Neuronal stem cell (in vitro differentiated cells): Measurements from ENCODE around the gene ZFR2.

Experiments used
- DNase-seq: peaks from one replicate; pipeline ENCODE4 v3.0.0-alpha.2; 2013; ENCODE audit warnings: low spot score
- H2AFZ ChIP-seq: one replicate; pipeline ENCODE4 v1.6.1; 2013; ENCODE audit warnings: mild to moderate bottlenecking, low read length, inconsistent platforms
- H2AK5ac ChIP-seq: 2 replicates; pipeline ENCODE4 v1.6.1; 2013; ENCODE audit warnings: low read depth, mild to moderate bottlenecking, inconsistent platforms, low read length, moderate library complexity, mixed read lengths
- H2BK120ac ChIP-seq: 2 replicates; pipeline ENCODE4 v1.6.1; 2013; ENCODE audit warnings: low read depth, mild to moderate bottlenecking, inconsistent platforms, low read length, moderate library complexity, mixed read lengths
- H2BK12ac ChIP-seq: one replicate; pipeline ENCODE4 v1.6.1; 2013; ENCODE audit warnings: low read length, inconsistent platforms
- H2BK15ac ChIP-seq: 2 replicates; pipeline ENCODE4 v1.6.1; 2013; ENCODE audit warnings: mild to moderate bottlenecking, low read length, inconsistent platforms, mixed read lengths
- H2BK5ac ChIP-seq: one replicate; pipeline ENCODE4 v1.6.1; 2013; ENCODE audit warnings: inconsistent platforms, mild to moderate bottlenecking, low read length, moderate library complexity
- H3K14ac ChIP-seq: one replicate; pipeline ENCODE4 v1.6.1; 2013; ENCODE audit warnings: low read length, inconsistent platforms
- H3K18ac ChIP-seq: 2 replicates; pipeline ENCODE4 v1.6.1; 2013; ENCODE audit warnings: low read length, inconsistent platforms
- H3K23ac ChIP-seq: 2 replicates; pipeline ENCODE4 v1.6.1; 2013; ENCODE audit warnings: low read depth, mild to moderate bottlenecking, mixed read lengths, low read length, inconsistent platforms; ENCODE audit not compliant: poor library complexity
- H3K27ac ChIP-seq: replicated peaks from 3 replicates; pipeline ENCODE4 v1.5.1; 2013; ENCODE audit warnings: low read length, inconsistent platforms
- H3K27me3 ChIP-seq, 3 experiments: 2 replicates each; pipeline ENCODE4 v1.6.1; 2013; ENCODE audit warnings: low read length in 3 of 3, mild to moderate bottlenecking in 2 of 3, inconsistent platforms in 1 of 3, low read depth in 1 of 3, mixed read lengths in 1 of 3, moderate library complexity in 1 of 3; ENCODE audit not compliant: control insufficient read depth in 3 of 3, insufficient read depth in 3 of 3
- H3K36me3 ChIP-seq, 2 donors: replicated peaks in 1 of 2; 2 replicates each; pipeline ENCODE4 v1.6.1; 2013; ENCODE audit warnings: low read length in 2 of 2; ENCODE audit not compliant: control insufficient read depth in 2 of 2, insufficient read depth in 2 of 2
- H3K4ac ChIP-seq: 2 replicates; pipeline ENCODE4 v1.6.1; 2013; ENCODE audit warnings: inconsistent platforms, mild to moderate bottlenecking, low read length, moderate library complexity
- H3K4me1 ChIP-seq, 2 donors: 1 replicate in 1 of 2; 2 replicates in 1 of 2; pipeline ENCODE4 v1.6.1; 2013; ENCODE audit warnings: low read length in 2 of 2, low read depth in 1 of 2; ENCODE audit not compliant: control insufficient read depth in 2 of 2, insufficient read depth in 1 of 2
- H3K4me2 ChIP-seq: one replicate; pipeline ENCODE4 v1.6.1; 2013; ENCODE audit warnings: mild to moderate bottlenecking, low read length, inconsistent platforms; ENCODE audit not compliant: insufficient read depth, poor library complexity, severe bottlenecking
- H3K4me3 ChIP-seq, 2 donors: 2 replicates each; pipeline ENCODE4 v1.5.1; 2013; ENCODE audit warnings: low read length in 2 of 2, mild to moderate bottlenecking in 2 of 2, inconsistent platforms in 1 of 2, moderate library complexity in 1 of 2
- H3K79me1 ChIP-seq: one replicate; pipeline ENCODE4 v1.6.1; 2013; ENCODE audit warnings: low read depth, mild to moderate bottlenecking, inconsistent platforms, low read length, moderate library complexity
- H3K9ac ChIP-seq: one replicate; pipeline ENCODE4 v1.6.1; 2013; ENCODE audit warnings: mild to moderate bottlenecking, low read depth, low read length, inconsistent platforms; ENCODE audit not compliant: poor library complexity
- H3K9me3 ChIP-seq, 2 donors: replicated peaks in 1 of 2; 2 replicates each; pipeline versions ENCODE3 to v1.6.1; 2013; ENCODE audit warnings: low read length in 2 of 2, mild to moderate bottlenecking in 2 of 2, inconsistent platforms in 1 of 2, low read depth in 1 of 2, mixed read lengths in 1 of 2, moderate library complexity in 1 of 2; ENCODE audit not compliant: control insufficient read depth in 2 of 2, insufficient read depth in 1 of 2
- H4K8ac ChIP-seq: one replicate; pipeline ENCODE4 v1.6.1; 2013; ENCODE audit warnings: low read depth, mild to moderate bottlenecking, inconsistent platforms, low read length, moderate library complexity
- H4K91ac ChIP-seq: one replicate; pipeline ENCODE4 v1.6.1; 2013; ENCODE audit warnings: low read length, low read depth, mild to moderate bottlenecking, inconsistent platforms; ENCODE audit not compliant: poor library complexity
- WGBS, 2 donors: extraction: QIAGEN DNeasy Blood & Tissue Kit; methylation state at CpG; one replicate each; pipeline ENCODE4 v1.1.7; 2013; ENCODE audit warnings: missing lambda C conversion rate in 2 of 2, mixed read lengths in 1 of 2; ENCODE audit not compliant: insufficient read length in 2 of 2, insufficient replicate concordance in 1 of 2; ENCODE audit errors: extremely low coverage in 2 of 2; 5-methylcytosine and 5-hydroxymethylcytosine counted together

ZFR2 gene

GRCh38 chr19:3776479-3777040, 92.3 kb downstream of the ZFR2 start:
- Histone ChIP-seq H3K4ac (no peak overlapping the region), H2BK15ac (no peak overlapping the region), H3K27ac (no peak overlapping the region), H2AK5ac (no peak overlapping the region), H3K14ac (no peak overlapping the region), H3K4me3 (no peak overlapping the region), H3K18ac (no peak overlapping the region), H4K8ac (no peak overlapping the region), H2BK120ac (no peak overlapping the region), H3K79me1 (no peaks in the 10 kb centered on the region), H3K9ac (no peak overlapping the region), H2BK5ac (no peak overlapping the region), H3K36me3 (no peaks in the 10 kb centered on the region), H3K9me3 (peaks cover 5 to 6% of the 10 kb centered on the region in 2 donors), H3K4me1 (peaks cover 0 to 4% of the 10 kb centered on the region in 2 donors), H4K91ac (no peak overlapping the region), H2BK12ac (no peak overlapping the region), H3K23ac (no peak overlapping the region), H3K4me2 (no peak overlapping the region), H3K27me3 (peaks cover 0 to 5% (median 0%) of the 10 kb centered on the region in 3 experiments), H2AFZ (no peak overlapping the region)
- no CpG with 5 or more reads among the region's 1 CpG for WGBS, 2 donors
- DNase-seq = no peak

GRCh38 chr19:3775831-3776230, 93.0 kb downstream of the ZFR2 start:
- H3K9ac ChIP-seq = no peak overlapping the region
- peak overlapping the region; percentile 72 for H3K14ac ChIP-seq
- peak overlapping the region; percentile 80 for H2AK5ac ChIP-seq
- H2BK120ac ChIP-seq = peak overlapping the region; percentile 10
- peak overlapping the region; percentile 46 for H4K91ac ChIP-seq
- peak overlapping the region; percentile 97 for H2BK15ac ChIP-seq
- no peak overlapping the region for H3K4me2 ChIP-seq
- no CpG with 5 or more reads among the region's 5 CpGs for WGBS, 2 donors
- peak overlapping the region; percentile 39 for H3K23ac ChIP-seq
- peaks cover 0 to 1% of the 10 kb centered on the region in 2 donors for H3K9me3 ChIP-seq
- no peak overlapping the region for H3K27ac ChIP-seq
- H3K4ac ChIP-seq = no peak overlapping the region
- no peaks in the 10 kb centered on the region for H3K36me3 ChIP-seq
- no peak overlapping the region for H2BK12ac ChIP-seq
- no peak for DNase-seq
- H3K27me3 ChIP-seq = peaks cover 0 to 5% (median 0%) of the 10 kb centered on the region in 3 experiments
- no peak overlapping the region for H2AFZ ChIP-seq
- H3K18ac ChIP-seq = peak overlapping the region; percentile 57
- no peak overlapping the region for H2BK5ac ChIP-seq
- no peaks in the 10 kb centered on the region for H3K79me1 ChIP-seq
- no peak overlapping the region for H3K4me3 ChIP-seq
- H4K8ac ChIP-seq = no peak overlapping the region
- H3K4me1 ChIP-seq = peaks cover 0 to 11% of the 10 kb centered on the region in 2 donors

- Histone ChIP-seq H3K27me3 (peaks cover 0 to 5% (median 0%) of the 10 kb centered on the region in 3 experiments), H2AK5ac (peak overlapping the region; percentile 80), H2BK5ac (no peak overlapping the region), H4K91ac (no peak overlapping the region), H3K4me3 (no peak overlapping the region), H3K79me1 (no peaks in the 10 kb centered on the region), H3K4me1 (peaks cover 0 to 11% of the 10 kb centered on the region in 2 donors), H2AFZ (no peak overlapping the region), H3K36me3 (no peaks in the 10 kb centered on the region), H3K9me3 (no peaks in the 10 kb centered on the region), H3K14ac (peak overlapping the region; percentile 72), H3K4me2 (no peak overlapping the region), H3K23ac (peak overlapping the region; percentile 39), H3K4ac (no peak overlapping the region), H3K18ac (peak overlapping the region; percentile 57), H2BK15ac (no peak overlapping the region), H2BK12ac (no peak overlapping the region), H3K9ac (no peak overlapping the region), H2BK120ac (peak overlapping the region; percentile 10), H3K27ac (no peak overlapping the region), H4K8ac (no peak overlapping the region)
- WGBS, 2 donors = no CpG with 5 or more reads among the region's 2 CpGs
- DNase-seq = no peak
Measured at GRCh38 chr19:3775374-3775711, 93.5 kb downstream of the ZFR2 start.

- no peaks in the 10 kb centered on the region for H3K36me3 ChIP-seq
- H4K91ac ChIP-seq = no peak overlapping the region
- no peak overlapping the region for H3K4me3 ChIP-seq
- peak overlapping the region; percentile 45 for H3K4ac ChIP-seq
- H3K4me2 ChIP-seq = no peak overlapping the region
- H2BK15ac ChIP-seq = peak overlapping the region; percentile 62
- H2BK120ac ChIP-seq = no peak overlapping the region
- no peak overlapping the region for H3K27ac ChIP-seq
- H3K23ac ChIP-seq = no peak overlapping the region
- no peaks in the 10 kb centered on the region for H3K79me1 ChIP-seq
- no peak overlapping the region for H2AFZ ChIP-seq
- H3K9ac ChIP-seq = peak overlapping the region; percentile 32
- H2AK5ac ChIP-seq = peak overlapping the region; percentile 87
- peak overlapping the region; percentile 84 for H3K18ac ChIP-seq
- DNase-seq = no peak
- peaks cover 0 to 5% (median 0%) of the 10 kb centered on the region in 3 experiments for H3K27me3 ChIP-seq
- H3K9me3 ChIP-seq = no peaks in the 10 kb centered on the region
- no peak overlapping the region for H4K8ac ChIP-seq
- no CpG with 5 or more reads among the region's 25 CpGs for WGBS, 2 donors
- H3K4me1 ChIP-seq = peaks cover 0 to 11% of the 10 kb centered on the region in 2 donors
- H3K14ac ChIP-seq = no peak overlapping the region
- H2BK5ac ChIP-seq = no peak overlapping the region
- H2BK12ac ChIP-seq = no peak overlapping the region
Measured at GRCh38 chr19:3774621-3775373, 94.0 kb downstream of the ZFR2 start.
